ENCODE measurements around the gene SYNPO. TPM values are rescaled to one million over a fixed set of nuclear protein-coding genes. Genes with fewer than 3 reads are reported as not detected.

The SYNPO gene
- total RNA-seq: 0.07 TPM
- polyA plus RNA-seq: not detected

- peaks cover 0 to 3% (median 0%) of the 10 kb centered on the region in 7 donors for H3K9me3 Mint-ChIP-seq
- H3K27ac Mint-ChIP-seq: peak within 1 kb of the TSS in 1 of 3 donors; percentile 27
- no peak for ATAC-seq (ENCODE audit: low read depth in 2 of 2)
- Histone ChIP-seq H3K27ac (ENCODE audit: insufficient read depth, low read length, poor library complexity, severe bottlenecking) (no peak within 1 kb of the TSS), H3K9me3 (ENCODE audit: control insufficient read depth in 2 of 2, low read length in 2 of 2) (no peaks in the 10 kb centered on the region), H3K4me3 (ENCODE audit: low read depth, low read length) (no peak within 1 kb of the TSS), H3K27me3 (ENCODE audit: control insufficient read depth, insufficient read depth, low read length) (no peaks in the 10 kb centered on the region), H3K36me3 (ENCODE audit: control insufficient read depth, insufficient read depth, low read length) (no peaks in the 10 kb centered on the region), H3K4me1 (ENCODE audit: control insufficient read depth, insufficient read depth, low read length, poor library complexity, severe bottlenecking) (no peaks in the 10 kb centered on the region)
- no peaks in the 10 kb centered on the region for H3K36me3 Mint-ChIP-seq
- no peaks in the 10 kb centered on the region for H3K4me1 Mint-ChIP-seq
- DNase-seq: no peak
- no peak within 1 kb of the TSS for H3K4me3 Mint-ChIP-seq
- peaks cover 18% of the 10 kb centered on the region for H3K27me3 Mint-ChIP-seq
These were observed at the start of gene SYNPO for GRCh38 chr5:150640311-150641005. Gene SYNPO (plus strand): TSS chr5:150640660. CDS start chr5:150648276, 7,616 bp downstream.

- Mint-ChIP-seq H3K4me1 (no peaks in the 10 kb centered on the region), H3K27ac (no peak overlapping the region), H3K36me3 (no peaks in the 10 kb centered on the region), H3K4me3 (no peak overlapping the region), H3K9me3 (no peaks in the 10 kb centered on the region), H3K27me3 (no peaks in the 10 kb centered on the region)
- ATAC-seq (ENCODE audit: low read depth in 2 of 2): no peak
- Histone ChIP-seq H3K4me3 (ENCODE audit: low read depth, low read length) (no peak overlapping the region), H3K27me3 (ENCODE audit: control insufficient read depth, insufficient read depth, low read length) (no peaks in the 10 kb centered on the region), H3K27ac (ENCODE audit: insufficient read depth, low read length, poor library complexity, severe bottlenecking) (no peak overlapping the region), H3K4me1 (ENCODE audit: control insufficient read depth, insufficient read depth, low read length, poor library complexity, severe bottlenecking) (no peaks in the 10 kb centered on the region), H3K36me3 (ENCODE audit: control insufficient read depth, insufficient read depth, low read length) (no peaks in the 10 kb centered on the region), H3K9me3 (ENCODE audit: control insufficient read depth in 2 of 2, low read length in 2 of 2) (no peaks in the 10 kb centered on the region)
- no peak for DNase-seq
These were observed 49.3 kb upstream of the SYNPO start for GRCh38 chr5:150590979-150591695.

- Mint-ChIP-seq H3K27ac (no peak overlapping the region), H3K4me1 (no peaks in the 10 kb centered on the region), H3K27me3 (no peaks in the 10 kb centered on the region), H3K4me3 (no peak overlapping the region), H3K36me3 (no peaks in the 10 kb centered on the region), H3K9me3 (no peaks in the 10 kb centered on the region)
- Histone ChIP-seq H3K36me3 (ENCODE audit: control insufficient read depth, insufficient read depth, low read length) (no peaks in the 10 kb centered on the region), H3K27ac (ENCODE audit: insufficient read depth, low read length, poor library complexity, severe bottlenecking) (no peak overlapping the region), H3K27me3 (ENCODE audit: control insufficient read depth, insufficient read depth, low read length) (no peaks in the 10 kb centered on the region), H3K4me1 (ENCODE audit: control insufficient read depth, insufficient read depth, low read length, poor library complexity, severe bottlenecking) (no peaks in the 10 kb centered on the region), H3K4me3 (ENCODE audit: low read depth, low read length) (no peak overlapping the region), H3K9me3 (ENCODE audit: control insufficient read depth in 2 of 2, low read length in 2 of 2) (no peaks in the 10 kb centered on the region)
- no peak for ATAC-seq (ENCODE audit: low read depth in 2 of 2)
- no peak for DNase-seq
These were observed 46.9 kb upstream of the SYNPO start for GRCh38 chr5:150593593-150593992.

- Mint-ChIP-seq H3K9me3 (no peaks in the 10 kb centered on the region), H3K27me3 (no peaks in the 10 kb centered on the region), H3K36me3 (no peaks in the 10 kb centered on the region), H3K27ac (no peak overlapping the region), H3K4me3 (no peak overlapping the region), H3K4me1 (no peaks in the 10 kb centered on the region)
- no peak for DNase-seq
- Histone ChIP-seq H3K27ac (ENCODE audit: insufficient read depth, low read length, poor library complexity, severe bottlenecking) (no peak overlapping the region), H3K4me1 (ENCODE audit: control insufficient read depth, insufficient read depth, low read length, poor library complexity, severe bottlenecking) (no peaks in the 10 kb centered on the region), H3K9me3 (ENCODE audit: control insufficient read depth in 2 of 2, low read length in 2 of 2) (no peaks in the 10 kb centered on the region), H3K36me3 (ENCODE audit: control insufficient read depth, insufficient read depth, low read length) (no peaks in the 10 kb centered on the region), H3K27me3 (ENCODE audit: control insufficient read depth, insufficient read depth, low read length) (no peaks in the 10 kb centered on the region), H3K4me3 (ENCODE audit: low read depth, low read length) (no peak overlapping the region)
- ATAC-seq (ENCODE audit: low read depth in 2 of 2): no peak
These were observed 46.5 kb upstream of the SYNPO start for GRCh38 chr5:150593996-150594395.

- H3K4me3 Mint-ChIP-seq: no peak overlapping the region
- DNase-seq (no peak), ATAC-seq (ENCODE audit: low read depth in 2 of 2) (no peak)
- no peaks in the 10 kb centered on the region for H3K9me3 Mint-ChIP-seq
- Histone ChIP-seq H3K27ac (ENCODE audit: insufficient read depth, low read length, poor library complexity, severe bottlenecking) (no peak overlapping the region), H3K9me3 (ENCODE audit: control insufficient read depth in 2 of 2, low read length in 2 of 2) (no peaks in the 10 kb centered on the region), H3K27me3 (ENCODE audit: control insufficient read depth, insufficient read depth, low read length) (no peaks in the 10 kb centered on the region), H3K4me1 (ENCODE audit: control insufficient read depth, insufficient read depth, low read length, poor library complexity, severe bottlenecking) (no peaks in the 10 kb centered on the region), H3K36me3 (ENCODE audit: control insufficient read depth, insufficient read depth, low read length) (no peaks in the 10 kb centered on the region), H3K4me3 (ENCODE audit: low read depth, low read length) (no peak overlapping the region)
- H3K27ac Mint-ChIP-seq: no peak overlapping the region
- no peaks in the 10 kb centered on the region for H3K4me1 Mint-ChIP-seq
- H3K27me3 Mint-ChIP-seq: no peaks in the 10 kb centered on the region
- H3K36me3 Mint-ChIP-seq: no peaks in the 10 kb centered on the region
These were observed 44.9 kb upstream of the SYNPO start for GRCh38 chr5:150595466-150596031.

- Histone ChIP-seq H3K4me3 (ENCODE audit: low read depth, low read length) (no peak overlapping the region), H3K4me1 (ENCODE audit: control insufficient read depth, insufficient read depth, low read length, poor library complexity, severe bottlenecking) (no peaks in the 10 kb centered on the region), H3K36me3 (ENCODE audit: control insufficient read depth, insufficient read depth, low read length) (no peaks in the 10 kb centered on the region), H3K27me3 (ENCODE audit: control insufficient read depth, insufficient read depth, low read length) (no peaks in the 10 kb centered on the region), H3K27ac (ENCODE audit: insufficient read depth, low read length, poor library complexity, severe bottlenecking) (no peak overlapping the region), H3K9me3 (ENCODE audit: control insufficient read depth in 2 of 2, low read length in 2 of 2) (no peaks in the 10 kb centered on the region)
- Mint-ChIP-seq H3K4me3 (no peak overlapping the region), H3K36me3 (no peaks in the 10 kb centered on the region), H3K4me1 (no peaks in the 10 kb centered on the region), H3K9me3 (no peaks in the 10 kb centered on the region), H3K27ac (no peak overlapping the region), H3K27me3 (no peaks in the 10 kb centered on the region)
- ATAC-seq (ENCODE audit: low read depth in 2 of 2): no peak
- no peak for DNase-seq
These were observed 44.1 kb upstream of the SYNPO start for GRCh38 chr5:150596313-150596712.

- Mint-ChIP-seq H3K27ac (no peak overlapping the region), H3K27me3 (no peaks in the 10 kb centered on the region), H3K4me1 (no peaks in the 10 kb centered on the region), H3K9me3 (no peaks in the 10 kb centered on the region), H3K36me3 (no peaks in the 10 kb centered on the region), H3K4me3 (no peak overlapping the region)
- no peak for DNase-seq
- Histone ChIP-seq H3K4me3 (ENCODE audit: low read depth, low read length) (no peak overlapping the region), H3K27me3 (ENCODE audit: control insufficient read depth, insufficient read depth, low read length) (no peaks in the 10 kb centered on the region), H3K27ac (ENCODE audit: insufficient read depth, low read length, poor library complexity, severe bottlenecking) (no peak overlapping the region), H3K36me3 (ENCODE audit: control insufficient read depth, insufficient read depth, low read length) (no peaks in the 10 kb centered on the region), H3K9me3 (ENCODE audit: control insufficient read depth in 2 of 2, low read length in 2 of 2) (no peaks in the 10 kb centered on the region), H3K4me1 (ENCODE audit: control insufficient read depth, insufficient read depth, low read length, poor library complexity, severe bottlenecking) (no peaks in the 10 kb centered on the region)
- no peak for ATAC-seq (ENCODE audit: low read depth in 2 of 2)
These were observed 43.6 kb upstream of the SYNPO start for GRCh38 chr5:150596826-150597225.

Measured in CD4-positive, CD25-positive, alpha-beta regulatory T cell (primary cell).